ENCODE data around the gene WNT5A.

DNA sequence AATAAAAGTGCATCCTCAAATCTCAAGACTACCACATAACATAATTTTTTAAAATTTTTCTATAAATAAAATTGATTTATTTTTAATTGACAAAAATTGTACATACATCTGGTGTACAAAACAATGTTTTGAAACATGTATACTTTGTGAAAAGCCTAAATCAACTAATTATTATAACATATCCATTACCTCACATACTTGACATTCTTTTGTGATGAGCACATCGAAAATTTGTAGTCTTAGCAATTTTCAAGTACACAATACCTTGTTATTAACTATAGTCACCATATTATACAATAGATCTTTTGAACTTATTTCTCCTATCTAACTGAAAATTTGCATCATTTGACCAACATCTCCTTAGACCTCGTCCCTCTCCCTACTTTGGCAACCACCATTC lies 7.9 kb upstream of the WNT5A start:
- TF ChIP-seq CEBPB (IDR thresholded peaks at IDR 0.05) (no peak), TAF1 (IDR thresholded peaks at IDR 0.05; ENCODE audit: low read depth) (no peak), TCF12 (IDR thresholded peaks at IDR 0.05; ENCODE audit: low read depth) (no peak), FOXM1 (IDR thresholded peaks at IDR 0.05; ENCODE audit: borderline replicate concordance, low read depth) (no peak), ZBTB7A (IDR thresholded peaks at IDR 0.05; ENCODE audit: low read depth) (no peak), EP300 (IDR thresholded peaks at IDR 0.05; ENCODE audit: borderline replicate concordance) (no peak), EGR1 (IDR thresholded peaks at IDR 0.05) (no peak), RAD21 (IDR thresholded peaks at IDR 0.05; ENCODE audit: low read depth) (no peak), YY1 (IDR thresholded peaks at IDR 0.05; ENCODE audit: low read depth) (no peak), TEAD4 (IDR thresholded peaks at IDR 0.05) (no peak), NFIC (IDR thresholded peaks at IDR 0.05) (no peak)
- TF ChIP-seq, protein P1, sequence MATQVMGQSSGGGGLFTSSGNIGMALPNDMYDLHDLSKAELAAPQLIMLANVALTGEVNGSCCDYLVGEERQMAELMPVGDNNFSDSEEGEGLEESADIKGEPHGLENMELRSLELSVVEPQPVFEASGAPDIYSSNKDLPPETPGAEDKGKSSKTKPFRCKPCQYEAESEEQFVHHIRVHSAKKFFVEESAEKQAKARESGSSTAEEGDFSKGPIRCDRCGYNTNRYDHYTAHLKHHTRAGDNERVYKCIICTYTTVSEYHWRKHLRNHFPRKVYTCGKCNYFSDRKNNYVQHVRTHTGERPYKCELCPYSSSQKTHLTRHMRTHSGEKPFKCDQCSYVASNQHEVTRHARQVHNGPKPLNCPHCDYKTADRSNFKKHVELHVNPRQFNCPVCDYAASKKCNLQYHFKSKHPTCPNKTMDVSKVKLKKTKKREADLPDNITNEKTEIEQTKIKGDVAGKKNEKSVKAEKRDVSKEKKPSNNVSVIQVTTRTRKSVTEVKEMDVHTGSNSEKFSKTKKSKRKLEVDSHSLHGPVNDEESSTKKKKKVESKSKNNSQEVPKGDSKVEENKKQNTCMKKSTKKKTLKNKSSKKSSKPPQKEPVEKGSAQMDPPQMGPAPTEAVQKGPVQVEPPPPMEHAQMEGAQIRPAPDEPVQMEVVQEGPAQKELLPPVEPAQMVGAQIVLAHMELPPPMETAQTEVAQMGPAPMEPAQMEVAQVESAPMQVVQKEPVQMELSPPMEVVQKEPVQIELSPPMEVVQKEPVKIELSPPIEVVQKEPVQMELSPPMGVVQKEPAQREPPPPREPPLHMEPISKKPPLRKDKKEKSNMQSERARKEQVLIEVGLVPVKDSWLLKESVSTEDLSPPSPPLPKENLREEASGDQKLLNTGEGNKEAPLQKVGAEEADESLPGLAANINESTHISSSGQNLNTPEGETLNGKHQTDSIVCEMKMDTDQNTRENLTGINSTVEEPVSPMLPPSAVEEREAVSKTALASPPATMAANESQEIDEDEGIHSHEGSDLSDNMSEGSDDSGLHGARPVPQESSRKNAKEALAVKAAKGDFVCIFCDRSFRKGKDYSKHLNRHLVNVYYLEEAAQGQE (IDR thresholded peaks at IDR 0.05; ENCODE audit: low read depth), result no peak
- TF ChIP-seq, protein P2, sequence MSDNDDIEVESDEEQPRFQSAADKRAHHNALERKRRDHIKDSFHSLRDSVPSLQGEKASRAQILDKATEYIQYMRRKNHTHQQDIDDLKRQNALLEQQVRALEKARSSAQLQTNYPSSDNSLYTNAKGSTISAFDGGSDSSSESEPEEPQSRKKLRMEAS (IDR thresholded peaks at IDR 0.05), result no peak
- TF ChIP-seq, protein P3, sequence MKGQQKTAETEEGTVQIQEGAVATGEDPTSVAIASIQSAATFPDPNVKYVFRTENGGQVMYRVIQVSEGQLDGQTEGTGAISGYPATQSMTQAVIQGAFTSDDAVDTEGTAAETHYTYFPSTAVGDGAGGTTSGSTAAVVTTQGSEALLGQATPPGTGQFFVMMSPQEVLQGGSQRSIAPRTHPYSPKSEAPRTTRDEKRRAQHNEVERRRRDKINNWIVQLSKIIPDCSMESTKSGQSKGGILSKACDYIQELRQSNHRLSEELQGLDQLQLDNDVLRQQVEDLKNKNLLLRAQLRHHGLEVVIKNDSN (IDR thresholded peaks at IDR 0.05), result no peak

All from Ishikawa (cell line).